ENCODE results near the gene TCF12.

The TCF12 gene

GRCh38 chr15:57228395-57228794 lies 310.0 kb downstream of the TCF12 start:
- DNase-seq: no peak

DNA sequence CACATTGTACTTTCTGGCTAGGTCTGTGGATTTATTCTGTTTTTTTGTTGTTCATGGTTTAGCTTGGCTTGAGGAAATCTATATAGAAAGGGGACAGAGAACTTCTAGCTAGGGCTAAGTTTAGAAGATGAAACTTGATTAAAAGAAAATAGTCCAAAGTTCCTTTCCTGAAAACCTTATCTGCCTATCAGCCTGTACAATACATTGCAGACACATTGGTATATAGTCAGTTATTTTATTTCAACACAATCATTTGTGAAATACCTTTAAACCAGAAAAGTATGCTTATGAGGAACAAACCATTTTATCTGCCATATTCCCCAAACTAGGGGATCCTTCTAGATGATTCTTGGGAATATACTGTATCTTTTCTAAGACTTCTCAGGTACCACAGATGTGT lies 310.6 kb downstream of the TCF12 start:
- DNase-seq: no peak

- no peak for DNase-seq
Measured at GRCh38 chr15:57231559-57231958, 313.1 kb downstream of the TCF12 start.

GRCh38 chr15:57234156-57234555 lies 315.7 kb downstream of the TCF12 start:
- DNase-seq: no peak

DNA sequence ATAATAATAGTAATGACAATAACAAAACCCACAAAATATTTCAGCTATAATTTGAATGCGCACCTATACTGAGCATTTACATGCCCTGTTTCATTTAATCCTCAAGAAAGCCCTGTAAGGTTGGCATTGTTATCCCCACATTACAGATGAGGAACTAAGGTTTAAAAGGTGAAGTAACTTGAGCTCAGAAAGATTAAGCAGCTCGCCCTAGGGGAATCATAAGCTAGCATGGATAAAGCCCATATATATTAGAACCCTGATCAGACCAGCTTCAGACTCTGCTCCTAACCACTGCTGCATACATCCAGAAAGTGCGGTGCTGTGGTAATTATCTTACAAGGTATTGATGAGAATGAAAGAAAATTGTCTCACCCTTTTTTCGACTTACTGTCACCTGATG lies 316.7 kb downstream of the TCF12 start:
- DNase-seq: no peak

GRCh38 chr15:57235873-57236272 lies 317.4 kb downstream of the TCF12 start:
- no peak for DNase-seq

DNA sequence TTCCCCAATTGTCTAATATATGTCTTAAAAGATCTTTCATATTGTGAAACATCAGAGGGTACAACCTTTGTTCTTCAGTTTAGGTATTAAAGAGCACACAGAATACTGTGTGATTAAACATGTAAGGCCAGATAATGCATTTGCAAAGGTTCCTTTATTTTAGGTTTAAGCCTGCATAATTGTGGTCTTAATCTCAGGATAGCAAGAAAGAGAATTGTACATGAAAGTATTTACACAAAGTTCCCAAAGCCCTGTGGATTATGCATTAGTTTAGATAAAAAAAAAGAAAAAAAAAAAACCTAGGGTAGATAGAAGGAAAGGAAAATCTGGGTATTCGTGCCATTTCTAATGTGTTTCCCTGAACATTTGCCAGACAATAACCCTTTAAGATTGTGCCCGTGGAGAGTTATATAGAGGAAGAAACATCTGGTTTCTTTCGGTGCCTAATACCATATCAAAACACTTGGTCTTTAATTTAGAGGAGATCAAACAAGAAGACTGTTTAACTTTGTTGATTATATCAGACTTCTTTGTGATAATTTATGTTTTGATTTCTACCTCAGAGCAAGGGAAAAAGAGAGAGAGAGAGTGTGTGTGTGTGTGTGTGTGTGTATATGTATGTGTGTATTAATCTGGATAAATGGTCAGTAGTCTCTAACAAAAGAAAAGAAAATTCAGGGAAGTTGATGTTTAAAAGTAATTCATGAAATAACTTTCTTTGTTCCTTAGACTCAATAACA lies 318.3 kb downstream of the TCF12 start:
- no peak for DNase-seq

GRCh38 chr15:57237301-57237642 lies 318.8 kb downstream of the TCF12 start:
- DNase-seq: no peak

DNA sequence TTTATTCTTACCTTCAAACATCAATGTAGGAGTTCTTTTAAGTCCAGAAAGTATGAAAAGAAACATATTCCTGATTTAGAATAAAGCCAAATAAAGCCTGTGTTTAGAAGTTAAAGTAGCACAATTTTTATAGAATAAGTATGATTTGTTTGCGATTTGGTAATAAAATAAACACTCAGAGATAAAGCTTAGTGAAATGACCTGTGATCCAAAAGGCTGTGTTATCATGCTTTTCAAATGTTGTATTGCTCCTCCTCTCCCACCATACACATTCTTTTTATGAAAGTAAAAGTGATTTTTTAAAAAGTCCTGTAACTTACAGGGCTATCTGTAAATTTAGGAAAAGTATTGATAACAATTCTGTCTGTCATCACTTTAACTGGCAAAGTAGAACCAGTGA lies 319.2 kb downstream of the TCF12 start:
- DNase-seq: no peak

- no peak for DNase-seq
Measured at GRCh38 chr15:57245130-57245529, 326.7 kb downstream of the TCF12 start.

GRCh38 chr15:57245714-57246113 lies 327.3 kb downstream of the TCF12 start:
- DNase-seq: no peak

DNA sequence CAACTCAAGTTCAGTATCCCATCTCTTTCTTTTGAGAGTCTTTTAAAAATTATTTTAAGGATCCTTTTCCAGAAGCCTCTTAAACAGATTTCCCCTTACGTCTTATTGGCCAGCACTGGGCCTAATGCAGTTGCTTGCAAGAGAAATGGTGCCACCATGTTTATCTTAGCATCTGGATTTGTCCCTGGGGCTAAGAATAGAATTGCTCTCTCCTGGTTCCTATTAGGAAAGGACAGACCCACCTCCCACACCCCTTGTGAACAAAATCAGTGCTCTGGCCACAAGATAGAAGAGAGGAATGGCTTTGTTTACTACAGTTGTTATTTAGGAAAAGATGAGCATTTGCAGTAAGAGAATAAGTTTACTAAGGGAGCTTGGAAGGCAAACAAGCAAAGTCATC lies 329.6 kb downstream of the TCF12 start:
- DNase-seq: no peak

- DNase-seq: no peak
Measured at GRCh38 chr15:57251308-57251707, 332.9 kb downstream of the TCF12 start.

DNA sequence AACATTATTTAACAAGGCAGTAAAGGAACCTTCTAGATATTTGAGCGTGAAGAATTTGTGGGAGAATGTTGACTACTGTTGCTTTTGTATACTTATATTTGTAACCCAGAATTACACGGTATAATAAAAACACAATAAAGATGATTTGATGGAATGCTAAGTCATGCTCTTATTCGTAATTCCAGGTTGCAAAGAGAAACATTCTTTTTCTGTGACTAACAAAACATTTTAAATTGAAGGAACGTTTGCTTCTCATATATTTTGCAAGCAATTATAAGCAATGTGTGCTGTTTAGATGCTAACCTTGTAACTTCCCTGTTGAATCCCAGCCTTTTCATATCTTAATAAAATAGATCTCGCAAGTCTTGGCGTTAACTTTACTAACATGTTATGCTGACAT lies 333.5 kb downstream of the TCF12 start:
- no peak for DNase-seq

DNA sequence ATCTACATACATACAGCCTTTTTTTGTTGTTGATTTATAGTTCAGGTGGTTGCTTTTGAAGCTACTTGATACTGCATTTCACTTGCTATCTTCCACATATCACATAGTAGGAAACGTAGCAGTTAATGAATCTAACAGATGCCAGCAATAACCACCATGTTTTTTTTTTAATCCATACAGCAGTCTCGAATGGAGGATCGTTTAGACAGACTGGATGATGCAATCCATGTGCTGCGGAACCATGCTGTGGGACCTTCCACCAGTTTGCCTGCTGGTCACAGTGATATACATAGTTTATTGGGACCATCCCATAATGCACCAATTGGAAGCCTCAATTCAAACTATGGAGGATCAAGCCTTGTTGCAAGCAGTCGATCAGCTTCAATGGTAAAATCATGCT lies 334.6 kb downstream of the TCF12 start:
- DNase-seq: no peak

GRCh38 chr15:57253500-57253899 lies 335.1 kb downstream of the TCF12 start:
- no peak for DNase-seq

DNA sequence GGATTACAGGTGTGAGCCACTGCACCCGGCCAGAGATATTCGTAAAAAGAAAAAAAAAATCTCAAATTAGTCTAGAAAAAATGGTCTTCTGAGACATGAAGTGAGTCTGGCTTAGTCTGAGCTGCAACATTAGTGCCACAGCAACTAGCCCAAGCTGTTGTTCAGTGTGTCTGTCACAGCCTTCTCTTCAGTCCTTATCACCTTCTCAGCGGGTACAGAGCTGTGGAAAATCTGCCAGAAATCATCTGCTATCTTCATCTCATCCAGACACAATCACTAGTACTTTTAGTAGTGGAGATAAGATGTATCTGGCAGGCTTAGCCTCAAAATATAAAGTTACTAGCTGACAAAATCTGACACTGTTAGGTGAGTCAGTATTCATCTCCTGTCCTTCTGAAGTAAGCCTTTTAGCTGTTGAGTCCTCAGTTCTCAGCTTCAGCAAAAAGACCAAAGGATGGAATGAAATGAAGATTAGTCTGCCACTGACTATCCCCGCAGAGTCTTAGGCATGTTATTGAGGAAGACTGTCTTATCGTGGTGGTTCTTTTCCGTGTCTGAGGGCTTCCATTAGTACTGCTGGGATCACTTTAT lies 337.4 kb downstream of the TCF12 start:
- no peak for DNase-seq

DNA sequence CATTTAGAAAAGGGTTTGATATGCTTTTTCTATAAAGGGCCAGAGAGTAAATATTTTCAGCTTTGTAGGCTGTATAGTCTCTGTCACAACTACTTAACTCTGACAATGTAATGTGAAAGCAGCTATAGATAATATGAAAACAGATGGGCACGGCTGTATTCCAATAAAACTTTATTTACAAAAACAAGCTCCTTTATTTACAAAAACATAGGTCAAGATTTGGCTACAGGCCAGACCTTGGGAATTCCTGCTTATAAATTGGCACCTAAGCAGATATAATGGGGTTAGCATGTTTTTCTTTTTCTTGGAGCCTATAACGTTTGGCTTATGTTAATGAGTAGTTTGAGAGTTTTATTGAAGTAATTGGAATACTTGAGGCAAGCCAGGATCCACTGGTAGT lies 338.5 kb downstream of the TCF12 start:
- no peak for DNase-seq

- no peak for DNase-seq
Measured at GRCh38 chr15:57259568-57260040, 341.2 kb downstream of the TCF12 start.

DNA sequence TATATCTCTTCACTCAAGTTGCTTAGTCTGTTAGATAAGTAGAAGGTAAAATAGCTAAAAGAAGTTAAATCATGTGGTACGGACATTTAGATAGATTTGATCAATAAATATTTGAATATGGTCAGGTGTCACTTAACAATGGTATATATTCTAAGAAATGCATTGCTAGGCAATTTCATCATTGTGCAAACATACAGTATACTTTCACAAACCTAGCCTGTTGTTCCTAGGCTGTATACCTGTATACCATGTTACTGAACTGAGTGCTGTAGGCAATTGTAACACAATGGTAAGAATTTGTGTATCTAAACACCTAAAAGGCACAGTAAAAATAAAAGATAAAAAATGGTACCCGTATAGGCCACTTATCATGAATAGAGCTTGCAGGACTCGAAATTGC lies 345.1 kb downstream of the TCF12 start:
- DNase-seq: no peak

GRCh38 chr15:57272771-57273357 lies 354.4 kb downstream of the TCF12 start:
- DNase-seq: no peak

- DNase-seq: no peak
Measured at GRCh38 chr15:57273402-57273801, 355.0 kb downstream of the TCF12 start.

GRCh38 chr15:57278439-57278838 lies 360.0 kb downstream of the TCF12 start:
- no peak for DNase-seq

GRCh38 chr15:57280464-57280863 lies 362.0 kb downstream of the TCF12 start:
- no peak for DNase-seq

- no peak for DNase-seq
Measured at GRCh38 chr15:57281321-57281720, 362.9 kb downstream of the TCF12 start.
